HG02973 (cell line): ENCODE data around the gene AK2.
"Not testable (repeated sequence)": the region's sequence is repeated elsewhere in the genome, so short reads cannot be mapped to it uniquely, and the experiment has no call there.

Experiments used
- ATAC-seq: cut with Tn5 transposase; IDR thresholded peaks from one replicate; pipeline ENCODE4 v1.9.1; 2021; ENCODE audit warnings: moderate library complexity; ENCODE audit not compliant: unreplicated experiment

AK2 gene

GRCh38 chr1:33036526-33037503 lies at the start of gene AK2:
Gene AK2, minus strand, starts transcription at chr1:33036883. Its CDS starts 55 bp downstream, at chr1:33036828.
- peak; percentile 96 for ATAC-seq

- no peak for ATAC-seq
Measured at GRCh38 chr1:33086384-33086850, 49.7 kb upstream of the AK2 start.

- no peak for ATAC-seq
Measured at GRCh38 chr1:33085332-33085731, 48.6 kb upstream of the AK2 start.

GRCh38 chr1:33082575-33083108 lies 46.0 kb upstream of the AK2 start:
- no peak for ATAC-seq

- no peak for ATAC-seq
Measured at GRCh38 chr1:33081554-33082305, 45.0 kb upstream of the AK2 start.

- ATAC-seq = peak; percentile 93
Measured at GRCh38 chr1:33080885-33081553, 44.3 kb upstream of the AK2 start, which contains the start of gene AZIN2. Gene AZIN2, plus strand, starts transcription at chr1:33081153. Its CDS starts 1,097 bp downstream, at chr1:33082250.

GRCh38 chr1:33080373-33080772 lies 43.7 kb upstream of the AK2 start:
- ATAC-seq = no peak

GRCh38 chr1:33078030-33078591 lies 41.4 kb upstream of the AK2 start:
- no peak for ATAC-seq

- no peak for ATAC-seq
Measured at GRCh38 chr1:33074193-33074945, 37.7 kb upstream of the AK2 start.

- no peak for ATAC-seq
Measured at GRCh38 chr1:33072707-33073106, 36.0 kb upstream of the AK2 start.

GRCh38 chr1:33070628-33071027 lies 33.9 kb upstream of the AK2 start:
- no peak for ATAC-seq

GRCh38 chr1:33068108-33068507 lies 31.4 kb upstream of the AK2 start:
- ATAC-seq = not testable (repeated sequence)

GRCh38 chr1:33066477-33066876 lies 29.8 kb upstream of the AK2 start:
- ATAC-seq = not testable (repeated sequence)

- no peak for ATAC-seq
Measured at GRCh38 chr1:33065301-33065700, 28.6 kb upstream of the AK2 start.

GRCh38 chr1:33064284-33064683 lies 27.6 kb upstream of the AK2 start:
- ATAC-seq = not testable (repeated sequence)

- ATAC-seq = no peak
Measured at GRCh38 chr1:33061834-33062233, 25.2 kb upstream of the AK2 start.

- no peak for ATAC-seq
Measured at GRCh38 chr1:33060579-33061083, 23.9 kb upstream of the AK2 start.

GRCh38 chr1:33057095-33057494 lies 20.4 kb upstream of the AK2 start:
- ATAC-seq = no peak

GRCh38 chr1:33056426-33056825 lies 19.7 kb upstream of the AK2 start:
- ATAC-seq = no peak
